ENCODE results near the gene AMHR2. TPM values are rescaled to one million over a fixed set of nuclear protein-coding genes. Genes with fewer than 3 reads are reported as not detected.

The AMHR2 gene
- total RNA-seq, 1 experiment from 2014 or later = not detected

DNA sequence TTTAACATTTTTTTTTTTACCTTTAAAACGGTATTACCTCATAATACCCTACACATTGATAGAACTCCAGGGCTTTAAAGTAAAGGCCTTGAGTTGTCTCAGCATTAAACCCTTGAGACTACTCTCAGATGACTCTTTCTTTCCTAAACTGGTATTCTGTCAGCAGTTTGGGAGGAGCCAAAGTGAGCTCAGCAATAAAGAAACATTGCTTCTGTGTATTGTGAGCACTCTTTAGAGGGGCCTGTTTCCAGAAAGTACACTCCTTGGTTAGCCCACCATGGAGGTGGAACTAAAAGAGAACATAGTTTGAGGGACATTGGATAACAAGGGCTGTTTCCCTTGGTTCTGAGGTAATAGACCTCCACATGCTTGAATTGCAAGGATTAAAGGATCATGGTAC is 55.2 kb downstream of the AMHR2 start:
- H2AFZ ChIP-seq (ENCODE audit: low read length) = no peak overlapping the region
- DNase-seq = no peak
- no peak overlapping the region for H4K8ac ChIP-seq (replicated peaks; ENCODE audit: insufficient read length, low read depth, low read length)
- H2BK120ac ChIP-seq (ENCODE audit: low read depth, low read length, poor library complexity, severe bottlenecking) = no peak overlapping the region
- no peak overlapping the region for H3K18ac ChIP-seq (ENCODE audit: insufficient read length, low read depth, low read length)
- H3K56ac ChIP-seq (ENCODE audit: insufficient read length, low read depth, low read length) = no peak overlapping the region
- 100% methylated on average over 1 of the region's 1 CpG for WGBS (ENCODE audit: extremely low coverage, insufficient read length, low lambda C conversion rate)
- no peak overlapping the region for H2BK12ac ChIP-seq (ENCODE audit: insufficient read length, low read depth, low read length)
- no peak overlapping the region for H3K4me3 Mint-ChIP-seq
- no peak overlapping the region for H3K14ac ChIP-seq (ENCODE audit: insufficient read depth, low read length)
- H3K23me2 ChIP-seq (ENCODE audit: insufficient read length, low read depth, low read length, poor library complexity, severe bottlenecking) = no peaks in the 10 kb centered on the region
- no peak overlapping the region for H3K4me2 ChIP-seq (ENCODE audit: insufficient read depth, insufficient read length, low read length)
- peaks cover 6% of the 10 kb centered on the region for H3K79me1 ChIP-seq (ENCODE audit: insufficient read depth, low read depth, low read length, poor library complexity, severe bottlenecking)
- no peak overlapping the region for H2AK5ac ChIP-seq (ENCODE audit: insufficient read length, low read length)
- H3K27ac ChIP-seq (ENCODE audit: insufficient read length, low read depth, low read length) = no peak overlapping the region
- H4K20me1 ChIP-seq (ENCODE audit: control insufficient read depth, insufficient read depth, insufficient read length) = no peaks in the 10 kb centered on the region
- H3K79me2 ChIP-seq (ENCODE audit: insufficient read depth, low read length) = no peaks in the 10 kb centered on the region
- no peaks in the 10 kb centered on the region for H3K9me3 Mint-ChIP-seq
- H3K27ac Mint-ChIP-seq = peak overlapping the region in 1 of 3 experiments; percentile 44; a peak in 2 of 7 replicates
- no peaks in the 10 kb centered on the region for H3K4me1 ChIP-seq (ENCODE audit: insufficient read depth, low read length)
- no peak overlapping the region for H3T11ph ChIP-seq (ENCODE audit: low read length)
- no peak overlapping the region for H2BK20ac ChIP-seq (ENCODE audit: low read depth, low read length, poor library complexity, severe bottlenecking)
- H3K9me3 ChIP-seq (ENCODE audit: control insufficient read depth, low read depth, low read length) = no peaks in the 10 kb centered on the region
- no peak overlapping the region for H4K5ac ChIP-seq (ENCODE audit: insufficient read length, low read depth, low read length)
- no peak overlapping the region for H2BK5ac ChIP-seq (ENCODE audit: insufficient read length, low read length)
- H3K4ac ChIP-seq (ENCODE audit: low read depth, low read length) = no peak overlapping the region
- no peak overlapping the region for H4K91ac ChIP-seq (ENCODE audit: insufficient read length, low read depth, low read length)
- peaks cover 46 to 63% of the 10 kb centered on the region in 2 experiments for H3K4me1 Mint-ChIP-seq
- no peak overlapping the region for H3K9ac ChIP-seq (ENCODE audit: extremely low read depth, insufficient read length, low read length)
- peaks cover 55 to 89% (median 88%) of the 10 kb centered on the region in 3 experiments for H3K36me3 Mint-ChIP-seq (ENCODE audit: insufficient read depth in 1 of 3, low read depth in 3 of 3)
- H3K23ac ChIP-seq (ENCODE audit: insufficient read length, low read depth, low read length) = no peak overlapping the region
- H3K27me3 Mint-ChIP-seq (ENCODE audit: low read depth) = no peaks in the 10 kb centered on the region; the same call in 1 of the 2 replicates
- H2BK15ac ChIP-seq (ENCODE audit: low read depth, low read length) = no peak overlapping the region
- no peaks in the 10 kb centered on the region for H3K27me3 ChIP-seq (ENCODE audit: insufficient read depth, low read length)
- TF ChIP-seq, protein P1, sequence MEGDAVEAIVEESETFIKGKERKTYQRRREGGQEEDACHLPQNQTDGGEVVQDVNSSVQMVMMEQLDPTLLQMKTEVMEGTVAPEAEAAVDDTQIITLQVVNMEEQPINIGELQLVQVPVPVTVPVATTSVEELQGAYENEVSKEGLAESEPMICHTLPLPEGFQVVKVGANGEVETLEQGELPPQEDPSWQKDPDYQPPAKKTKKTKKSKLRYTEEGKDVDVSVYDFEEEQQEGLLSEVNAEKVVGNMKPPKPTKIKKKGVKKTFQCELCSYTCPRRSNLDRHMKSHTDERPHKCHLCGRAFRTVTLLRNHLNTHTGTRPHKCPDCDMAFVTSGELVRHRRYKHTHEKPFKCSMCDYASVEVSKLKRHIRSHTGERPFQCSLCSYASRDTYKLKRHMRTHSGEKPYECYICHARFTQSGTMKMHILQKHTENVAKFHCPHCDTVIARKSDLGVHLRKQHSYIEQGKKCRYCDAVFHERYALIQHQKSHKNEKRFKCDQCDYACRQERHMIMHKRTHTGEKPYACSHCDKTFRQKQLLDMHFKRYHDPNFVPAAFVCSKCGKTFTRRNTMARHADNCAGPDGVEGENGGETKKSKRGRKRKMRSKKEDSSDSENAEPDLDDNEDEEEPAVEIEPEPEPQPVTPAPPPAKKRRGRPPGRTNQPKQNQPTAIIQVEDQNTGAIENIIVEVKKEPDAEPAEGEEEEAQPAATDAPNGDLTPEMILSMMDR (conservative IDR thresholded peaks at IDR 0.05) = no peak
